NCI-H1048 (cell line): ENCODE measurements around the gene ADD2.

Experiments
- DNase-seq: peaks from one replicate; lab custom pipeline; 2025; lab: John Stamatoyannopoulos, UW

The ADD2 gene

GRCh38 chr2:70784320-70784719 is 16.3 kb upstream of the ADD2 start:
- DNase-seq, result no peak

DNA sequence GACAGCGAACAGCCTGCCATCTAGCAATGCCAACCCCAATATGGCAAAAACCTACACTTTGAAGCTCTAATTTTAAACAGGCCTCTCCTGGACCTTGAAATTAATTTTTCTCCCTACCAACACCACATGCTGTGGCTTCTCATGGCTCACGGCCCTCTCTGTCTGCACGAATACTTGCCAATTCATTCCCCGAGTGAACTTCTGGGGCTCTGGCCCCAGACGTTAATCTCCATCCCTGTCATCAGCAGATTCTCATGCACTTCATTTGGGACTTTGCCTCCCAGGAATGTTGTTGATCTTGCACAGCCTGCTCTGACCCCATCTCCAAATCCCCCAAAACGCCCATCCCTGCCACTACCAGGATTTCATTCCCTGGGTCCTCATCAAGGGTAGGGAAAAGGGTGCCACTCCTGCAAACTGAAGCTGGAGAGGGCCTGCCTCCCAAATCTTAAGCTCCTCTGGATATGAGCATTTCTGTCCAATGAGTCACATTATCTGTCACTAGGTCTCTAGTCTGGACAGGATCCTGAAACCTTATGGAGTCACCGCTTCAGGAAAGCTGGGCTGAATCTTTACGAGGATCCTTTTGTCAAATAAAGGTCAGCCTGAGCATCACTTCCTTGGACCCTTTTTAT is 12.0 kb upstream of the ADD2 start:
- no peak for DNase-seq

DNA sequence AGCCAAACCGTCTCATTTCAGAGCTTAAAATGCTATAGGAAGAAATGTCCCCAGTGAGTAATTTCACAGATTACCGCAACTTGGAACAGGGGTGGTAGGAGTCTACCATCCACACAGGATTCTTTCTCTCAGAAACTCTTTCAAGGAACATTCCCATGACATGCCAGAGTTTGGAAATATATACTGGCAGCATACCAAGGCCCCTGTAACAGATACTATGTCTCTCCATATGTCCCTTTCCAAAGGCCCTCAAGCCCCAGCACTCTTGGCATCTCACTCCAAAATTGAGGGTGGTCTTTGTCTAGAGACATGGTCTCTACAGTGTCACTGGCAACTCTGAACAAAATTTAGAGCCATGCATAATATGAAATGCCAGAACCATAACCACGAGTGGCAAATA is 11.5 kb upstream of the ADD2 start:
- DNase-seq, result no peak

- DNase-seq, result no peak
These were observed 10.7 kb upstream of the ADD2 start for GRCh38 chr2:70778676-70779075.

- no peak for DNase-seq
These were observed 9.4 kb upstream of the ADD2 start for GRCh38 chr2:70777450-70777849.

DNA sequence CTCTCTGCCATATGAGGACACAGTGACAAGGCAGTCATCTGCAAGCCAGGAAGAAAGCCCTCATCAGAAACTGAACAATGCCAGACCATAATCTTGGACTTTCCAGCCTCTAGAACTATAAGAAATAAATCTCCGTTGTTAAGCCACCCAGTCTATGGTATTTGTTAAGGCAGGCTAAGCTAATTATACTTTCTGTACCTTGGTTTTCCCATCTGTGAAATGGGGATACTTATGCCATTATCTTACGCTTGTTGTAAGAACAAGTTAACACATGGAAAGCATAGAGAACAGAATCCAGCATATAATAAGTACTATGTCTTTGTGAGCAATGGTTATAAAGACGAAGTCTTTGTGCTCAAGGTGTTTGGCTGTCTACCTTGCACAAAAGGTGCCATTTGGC is 8.3 kb upstream of the ADD2 start:
- DNase-seq, result no peak

DNA sequence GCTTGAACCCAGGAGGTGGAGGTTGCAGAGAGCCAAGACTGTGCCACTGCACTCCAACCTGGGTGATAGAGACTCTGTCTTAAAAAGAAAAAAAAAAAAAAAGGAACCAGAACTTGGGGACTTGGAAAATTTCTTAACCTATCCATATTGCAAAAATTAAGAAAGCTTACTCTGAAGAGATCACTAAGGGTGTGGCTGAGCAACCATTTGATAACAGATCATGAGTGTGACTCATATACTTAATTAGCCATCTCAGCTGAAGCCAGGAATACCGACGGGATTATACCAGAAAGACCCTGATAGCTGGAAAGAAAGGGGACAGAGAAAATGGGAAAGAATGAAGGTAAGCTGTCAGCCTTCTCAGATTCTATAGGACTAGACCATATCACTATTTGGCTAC is 7.1 kb upstream of the ADD2 start:
- no peak for DNase-seq

DNA sequence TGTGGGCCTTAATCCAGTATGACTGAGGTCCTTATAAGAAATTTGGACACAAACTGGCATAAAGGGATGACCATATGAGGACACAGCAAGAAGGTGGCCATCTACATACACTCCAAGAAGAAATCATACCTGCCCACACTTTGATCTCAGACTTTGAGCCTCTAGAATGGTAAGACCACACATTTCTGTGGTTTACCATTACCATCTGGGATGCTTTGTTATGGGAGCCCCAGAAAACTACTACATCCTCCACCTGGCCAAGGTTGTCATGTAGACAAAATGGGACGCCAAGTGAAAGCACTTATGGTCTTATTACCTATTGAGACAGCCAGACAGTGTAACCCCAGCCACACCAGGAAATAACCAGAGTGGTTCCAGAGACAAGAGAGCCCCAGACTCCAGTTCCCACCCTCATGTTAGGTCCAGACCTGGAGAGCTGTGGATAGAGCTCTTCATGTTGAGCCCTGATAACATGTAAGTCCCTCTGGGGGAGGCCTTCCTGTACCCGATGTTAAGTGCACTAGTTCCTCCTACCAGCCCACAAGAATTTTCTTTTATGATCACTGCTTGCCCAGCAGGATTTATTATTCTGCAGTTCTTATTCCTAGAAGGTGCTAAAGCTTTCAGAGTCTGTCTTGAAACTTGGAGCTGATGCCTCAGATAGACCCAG is 4.6 kb upstream of the ADD2 start:
- DNase-seq, result no peak

DNA sequence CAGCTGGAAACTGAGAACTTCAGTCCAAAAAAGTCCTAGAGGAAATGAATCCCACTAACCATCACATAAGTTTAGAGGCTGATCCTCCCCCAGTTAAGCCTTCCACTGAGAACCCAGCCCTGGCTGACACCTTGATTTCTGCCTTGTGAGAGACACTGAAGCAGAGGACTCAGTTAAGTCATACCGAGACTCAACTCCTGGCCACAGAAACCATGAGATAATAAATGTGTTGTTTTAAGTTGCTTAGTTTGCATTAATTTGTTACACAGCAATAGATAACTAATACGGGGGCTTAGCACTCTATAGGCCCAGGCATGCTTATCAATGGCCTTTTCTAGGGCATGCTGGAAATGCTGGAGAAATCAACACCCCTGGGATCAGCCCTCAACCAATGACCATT is 3.4 kb upstream of the ADD2 start:
- no peak for DNase-seq

DNA sequence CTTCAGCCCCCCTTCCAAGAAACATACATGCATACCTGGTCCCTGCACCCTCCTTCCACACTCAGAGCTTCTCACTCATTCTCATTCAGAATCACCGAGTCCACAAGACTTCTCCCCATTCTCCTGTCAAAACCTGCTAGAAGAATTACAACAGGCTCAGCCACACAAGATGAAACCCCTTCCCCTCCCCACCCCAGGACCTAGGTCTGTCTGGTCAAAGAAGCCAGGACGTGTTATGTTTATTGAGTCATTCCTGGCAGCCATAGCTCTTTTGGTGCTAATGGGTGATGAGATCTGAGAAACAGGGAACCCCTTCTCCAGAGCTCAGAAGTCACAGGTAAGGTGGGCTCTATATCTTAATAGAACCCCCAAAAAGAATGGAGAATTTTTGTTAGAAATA is 1.4 kb upstream of the ADD2 start:
- no peak for DNase-seq

GRCh38 chr2:70768590-70769085 is 638 bp upstream of the ADD2 start:
- DNase-seq, result no peak

DNA sequence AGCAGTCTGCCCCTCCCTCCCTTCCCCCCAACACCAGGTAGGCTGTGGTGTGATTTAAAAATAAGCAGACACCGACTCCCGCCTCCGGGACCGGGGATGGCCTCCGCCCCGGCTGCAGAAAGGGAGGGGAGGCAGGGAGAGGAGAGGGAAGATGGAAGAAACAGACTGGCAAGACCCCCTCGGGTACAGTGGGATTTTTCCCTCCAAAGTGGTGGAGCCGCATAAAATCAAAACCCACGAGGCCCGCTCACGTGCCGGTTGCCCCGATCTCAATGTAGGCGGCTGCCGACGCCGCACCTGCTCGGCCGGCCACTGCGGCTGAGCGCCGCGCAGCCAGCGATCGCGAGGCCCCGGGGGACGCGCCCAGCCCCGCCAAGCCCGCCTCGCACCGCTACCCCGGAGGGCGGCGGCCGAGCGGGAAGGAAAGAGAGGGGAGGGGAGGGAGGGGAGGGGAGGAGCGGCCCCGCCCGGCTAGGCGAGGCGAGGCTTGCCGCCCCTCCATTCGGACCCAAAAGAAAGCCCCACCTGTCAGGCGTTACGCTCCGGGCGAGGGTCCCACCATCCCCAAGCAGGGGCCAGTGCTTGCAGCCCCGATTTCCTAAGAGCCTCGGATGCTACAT is 811 bp downstream of the ADD2 start:
- no peak for DNase-seq

DNA sequence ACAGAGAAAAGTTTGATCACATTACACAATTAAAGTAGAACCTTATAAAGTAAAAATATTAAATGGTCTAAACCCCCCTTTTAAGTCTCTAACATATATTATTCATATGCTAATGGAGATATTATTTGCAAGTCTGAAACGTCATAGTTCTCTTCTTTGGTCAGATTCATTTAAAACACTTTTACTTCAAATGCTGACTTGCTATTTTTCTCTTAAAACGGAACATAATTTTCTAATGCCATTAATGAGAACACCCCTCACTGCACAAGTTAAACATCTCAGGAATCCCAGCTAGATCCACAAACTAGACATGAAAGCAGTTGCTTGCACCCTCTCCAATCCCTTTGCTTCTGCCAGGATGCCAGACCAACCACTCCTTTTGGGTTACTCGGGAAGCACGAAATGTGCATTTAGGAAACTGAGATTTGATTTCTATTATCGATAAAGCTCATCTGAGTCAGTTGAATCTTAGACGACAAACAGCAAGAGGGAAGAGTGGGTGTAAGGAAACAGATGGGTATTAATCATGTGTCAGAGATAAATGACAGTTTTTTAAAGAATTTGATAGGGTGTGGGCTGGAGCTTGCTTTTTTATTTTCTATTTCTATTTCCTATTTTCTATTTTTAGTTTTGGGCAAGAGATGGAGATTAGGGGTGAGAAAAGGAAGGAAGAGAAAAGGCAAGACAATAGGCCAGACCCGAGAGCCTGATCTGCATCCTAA is 1.5 kb downstream of the ADD2 start:
- no peak for DNase-seq

DNA sequence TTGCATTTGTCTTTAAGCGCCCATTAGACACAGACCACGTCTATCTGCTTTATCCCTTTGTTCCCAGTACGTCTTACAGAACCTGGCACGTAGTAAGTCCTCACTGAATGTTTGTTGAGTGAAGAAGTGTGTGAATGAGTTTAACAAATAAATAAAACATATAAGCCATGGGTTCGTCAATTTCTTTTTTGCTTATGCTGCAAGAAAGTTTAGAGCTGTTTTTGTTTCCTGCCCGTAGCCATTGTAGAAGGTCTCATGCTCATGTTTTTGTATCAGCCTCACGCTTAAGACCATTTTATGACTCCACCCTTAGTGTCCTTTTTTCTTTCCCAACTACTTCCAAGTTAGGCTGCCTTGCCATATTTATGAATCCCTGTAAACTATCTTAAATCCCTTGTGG is 2.5 kb downstream of the ADD2 start:
- DNase-seq, result no peak

GRCh38 chr2:70759446-70759845 is 8.6 kb downstream of the ADD2 start:
- no peak for DNase-seq

- DNase-seq, result no peak
These were observed 10.0 kb downstream of the ADD2 start for GRCh38 chr2:70757966-70758365.

DNA sequence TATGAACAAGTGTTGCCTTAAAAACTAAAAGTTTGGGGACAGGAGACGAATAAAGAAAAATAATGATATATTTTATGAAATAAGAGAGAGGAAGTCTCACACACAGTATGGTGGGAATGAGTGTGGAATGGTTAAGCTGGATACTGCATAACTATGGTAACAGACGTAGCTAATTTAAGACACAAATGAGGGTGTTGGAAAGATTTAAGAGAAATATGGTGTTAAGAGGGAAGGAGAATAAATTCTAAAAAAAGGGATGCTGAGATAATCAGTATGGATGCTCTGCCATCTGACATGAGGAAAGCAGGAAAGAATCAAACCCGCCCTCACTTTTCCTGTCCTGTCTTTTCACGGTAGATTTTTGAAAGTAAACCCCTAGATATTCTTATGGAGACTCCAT is 10.6 kb downstream of the ADD2 start:
- DNase-seq, result no peak

GRCh38 chr2:70756128-70756527 is 11.9 kb downstream of the ADD2 start:
- no peak for DNase-seq

DNA sequence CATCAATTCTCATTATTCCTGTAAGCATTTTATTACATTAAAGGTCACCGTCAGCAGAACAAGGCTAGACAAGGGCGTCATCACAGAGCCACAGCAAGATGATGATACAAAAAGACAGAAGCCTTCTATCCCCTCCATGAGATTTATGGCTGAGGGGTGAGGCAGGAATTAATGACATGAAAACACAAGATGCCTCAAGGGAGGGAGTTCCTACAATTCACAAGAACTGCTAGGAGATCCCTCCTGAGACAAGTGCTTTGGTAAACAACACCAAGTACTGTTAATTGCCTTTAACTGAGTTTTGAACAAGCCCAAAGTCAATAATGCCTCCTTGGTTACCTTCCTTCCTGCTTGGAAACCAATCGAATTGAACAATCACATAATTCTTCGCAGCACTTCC is 14.1 kb downstream of the ADD2 start:
- no peak for DNase-seq

DNA sequence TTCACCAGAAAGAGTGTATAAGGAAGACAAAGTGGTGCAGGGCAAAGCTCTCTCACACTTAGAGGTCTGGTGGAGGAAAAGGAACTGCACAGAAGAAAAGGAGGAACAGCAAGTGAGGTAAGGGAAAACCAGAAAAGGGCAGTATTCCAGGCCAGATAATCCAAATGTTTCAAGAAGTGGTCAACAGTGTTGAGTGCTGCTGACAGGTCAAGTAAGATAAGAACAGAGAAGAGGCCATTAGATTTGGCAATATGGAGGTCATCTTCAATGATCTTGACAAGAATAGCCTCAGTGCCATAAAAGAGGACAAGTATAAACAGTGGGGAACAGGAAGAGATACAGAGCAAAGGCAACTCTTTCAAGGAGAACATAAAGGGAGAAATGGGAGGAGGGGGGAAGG is 15.0 kb downstream of the ADD2 start:
- DNase-seq, result no peak

DNA sequence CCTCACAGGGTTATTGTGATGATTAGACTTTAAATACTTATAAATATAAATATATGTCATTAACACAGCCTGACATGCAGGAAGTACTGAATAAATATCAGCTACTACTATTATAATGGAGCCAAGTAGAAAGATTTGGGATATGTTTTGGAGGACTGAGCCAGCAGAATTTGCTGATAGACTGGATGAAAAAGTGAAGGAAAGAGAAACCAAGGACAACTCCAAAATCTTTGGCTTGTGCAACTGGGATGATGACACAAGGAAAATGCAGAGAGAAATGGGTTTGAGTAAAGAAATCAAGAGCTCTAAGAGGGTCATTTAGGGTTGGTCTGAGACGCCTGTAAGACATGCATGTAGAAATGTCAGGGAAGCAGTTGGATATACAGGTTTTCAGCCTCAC is 15.6 kb downstream of the ADD2 start:
- DNase-seq, result no peak

DNA sequence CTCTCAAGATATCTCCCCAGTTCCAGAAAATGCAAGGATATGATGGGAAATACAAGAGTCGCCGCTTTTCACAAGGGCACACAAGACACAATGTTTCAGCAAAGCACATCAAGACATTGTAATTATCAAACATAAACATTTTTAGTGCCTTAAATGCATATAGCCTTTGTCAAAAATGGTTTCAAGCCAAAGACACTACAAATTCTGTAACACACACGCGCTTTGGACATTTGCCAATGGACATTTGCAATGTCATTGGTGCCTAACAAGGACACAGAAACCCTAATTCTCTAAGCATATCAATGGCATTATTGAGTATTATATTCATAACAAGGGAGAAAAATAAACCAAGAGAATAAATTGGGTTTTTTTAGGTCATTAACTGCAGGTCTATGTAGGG is 16.1 kb downstream of the ADD2 start:
- no peak for DNase-seq

DNA sequence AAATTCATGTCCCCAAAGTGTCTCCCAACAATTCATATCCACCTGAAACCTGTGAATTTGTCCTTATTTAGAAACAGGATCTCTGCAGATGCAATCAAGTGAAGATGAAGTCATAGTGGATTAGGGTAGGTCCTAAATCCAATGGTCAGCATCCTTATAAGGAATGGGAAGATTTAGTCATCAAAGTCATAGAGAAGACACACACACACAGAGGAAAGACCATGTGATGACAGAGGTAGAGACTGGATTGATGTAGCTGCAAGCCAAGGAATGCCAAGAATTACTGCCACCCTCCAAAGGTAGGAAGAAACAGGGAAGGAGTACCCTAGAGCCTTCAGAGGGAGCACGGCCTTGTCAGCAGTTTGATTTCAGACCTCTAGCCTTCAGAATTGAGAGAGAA is 17.7 kb downstream of the ADD2 start:
- DNase-seq, result no peak
